SK-MEL-5 (cell line): Measurements from ENCODE around the gene PRR5L. TPM values are rescaled to one million over a fixed set of nuclear protein-coding genes. Genes with fewer than 3 reads are reported as not detected.

Experiments
- DNase-seq: peaks from one replicate; pipeline ENCODE4 v3.0.0-alpha.2; 2016; ENCODE audit warnings: low read depth, low spot score
- in situ Hi-C: cut with HindIII; loops from 2 replicates; pipeline ENCODE4 v1.10.0; 2016; ENCODE audit warnings: low sequenced_read_pairs, high pct_unique_total_duplicates, low pct_unique_long_range_greater_than_20kb
- total RNA-seq: library from RNA; depleted of rRNA; stranded (reverse); fragments of >200 nt; shearing (Covaris generic); gene quantifications from 2 replicates; pipeline ENCODE4 v1.2.3, GENCODE V29; 2014

The PRR5L gene
- total RNA-seq, 1 experiment from 2014 or later = 3.2 TPM

DNA sequence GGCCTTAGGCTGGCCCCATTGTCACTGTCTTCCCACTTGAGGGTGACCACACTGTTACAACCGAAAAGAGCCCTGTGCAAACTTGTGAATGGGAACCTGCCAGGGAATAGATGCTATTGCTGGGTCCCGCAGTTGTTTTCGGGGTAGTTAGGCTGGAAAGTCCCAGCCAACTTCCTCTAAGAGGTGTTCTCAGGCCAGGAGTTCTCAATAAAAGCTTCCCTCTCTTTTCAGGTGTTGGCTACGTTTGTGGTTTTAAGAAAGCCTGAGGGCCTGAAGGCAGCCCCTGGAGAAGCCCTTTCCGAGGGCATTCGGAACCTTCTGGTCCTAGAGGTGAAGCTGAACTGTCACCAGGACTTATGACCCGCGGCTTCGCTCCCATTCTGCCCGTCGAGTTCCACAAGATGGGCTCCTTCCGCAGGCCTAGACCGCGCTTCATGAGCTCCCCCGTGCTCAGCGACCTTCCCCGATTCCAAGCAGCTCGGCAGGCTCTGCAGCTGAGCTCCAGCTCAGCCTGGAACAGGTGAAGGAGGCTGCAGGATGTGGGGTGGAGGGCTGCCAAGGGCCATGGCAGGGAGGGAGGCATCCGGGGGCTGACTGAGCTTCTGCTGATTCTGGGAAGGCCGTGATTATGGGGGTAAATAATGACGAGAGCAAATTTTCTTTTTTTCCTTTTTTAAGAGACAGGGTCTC is 104.8 kb downstream of the PRR5L start:
- no peak for DNase-seq
- in situ Hi-C loops = no loop called here

DNA sequence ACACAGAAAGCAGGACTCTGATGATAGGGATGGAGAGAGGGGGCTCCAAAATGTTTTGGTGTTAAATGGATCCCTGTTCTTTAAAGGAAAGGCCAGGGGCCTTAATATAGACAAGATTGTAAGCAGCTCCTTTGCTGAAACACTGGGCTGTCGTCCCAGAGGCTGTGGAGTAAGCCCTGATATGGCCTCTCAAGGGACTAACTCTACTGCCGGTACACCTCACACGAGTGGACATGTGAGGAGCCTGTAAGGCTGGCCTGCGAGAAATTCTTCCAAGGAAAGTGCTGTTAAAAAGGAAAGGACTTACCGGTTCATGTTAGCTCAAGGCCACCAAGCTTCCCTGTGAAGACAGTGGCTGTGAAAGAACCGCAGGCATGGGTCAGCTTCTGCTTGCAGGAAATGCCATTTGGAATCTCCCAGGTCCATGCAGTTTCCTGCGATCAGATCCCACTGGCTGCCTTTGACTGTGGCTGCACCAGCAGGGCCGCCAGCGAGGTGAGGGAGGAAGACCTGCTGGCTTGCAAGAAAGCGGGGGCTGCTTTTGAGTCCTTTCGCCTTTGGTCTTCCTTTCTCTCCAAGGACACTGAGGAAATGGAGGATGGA is 106.6 kb downstream of the PRR5L start:
- in situ Hi-C loops = no loop called here
- DNase-seq = no peak

DNA sequence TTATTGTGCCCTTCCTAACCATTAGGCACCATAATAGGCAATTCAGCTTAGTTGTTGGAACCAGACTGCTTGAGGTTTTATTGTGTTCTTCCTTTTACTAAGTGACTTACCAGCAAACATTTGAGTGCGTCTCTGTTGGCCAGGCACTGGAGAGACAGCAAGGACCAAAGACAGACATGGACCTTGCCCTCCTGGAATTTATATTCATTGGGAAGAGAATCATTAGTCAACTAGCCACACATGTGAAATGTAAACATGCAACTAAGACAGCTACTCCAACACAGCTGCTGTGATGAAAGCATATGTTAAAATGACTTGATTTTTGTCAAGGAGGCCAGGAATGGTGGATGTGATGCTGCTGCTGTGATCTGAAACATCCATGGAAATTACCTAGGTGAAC is 107.6 kb downstream of the PRR5L start:
- DNase-seq = no peak
- in situ Hi-C loops = no loop called here

GRCh38 chr11:36404831-36405230 is 108.7 kb downstream of the PRR5L start:
- in situ Hi-C loops = no loop called here
- no peak for DNase-seq

DNA sequence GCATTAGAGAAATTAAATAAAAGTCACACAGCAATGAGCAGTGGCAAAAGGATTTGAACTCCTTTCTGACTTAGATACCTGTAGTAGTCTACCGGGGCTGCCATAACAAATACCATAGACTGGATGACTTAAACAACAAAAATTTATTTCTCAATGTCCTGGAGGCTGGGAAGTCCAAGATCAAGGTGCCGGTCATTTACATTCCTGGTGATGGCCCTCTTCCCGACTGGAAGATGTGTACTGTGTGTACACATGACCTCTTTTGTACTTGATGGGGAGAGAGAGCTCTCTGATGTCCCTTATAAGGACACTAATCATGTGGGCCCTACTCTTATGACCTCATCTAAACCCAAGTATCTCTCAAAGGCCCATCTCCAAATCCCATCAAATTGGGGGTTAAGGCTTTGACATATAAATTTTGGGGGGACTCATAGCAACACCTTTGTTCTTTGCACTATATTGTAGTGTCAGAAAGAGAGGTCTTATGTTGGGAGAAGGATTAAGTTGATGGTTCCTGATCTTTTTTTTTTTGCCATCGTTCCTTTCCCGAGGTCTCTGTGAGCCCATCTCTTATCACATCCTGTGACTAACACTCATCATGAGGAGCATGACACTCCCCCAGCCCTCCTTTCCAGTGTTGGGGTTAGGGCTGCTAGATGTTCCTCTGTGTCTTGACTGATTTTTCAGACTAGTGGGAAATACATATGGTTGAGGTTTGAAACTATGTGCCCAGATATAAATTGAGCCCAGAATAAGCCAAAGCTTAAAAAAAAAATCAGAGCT is 109.7 kb downstream of the PRR5L start:
- in situ Hi-C loops = no loop called here
- no peak for DNase-seq

GRCh38 chr11:36407356-36407755 is 111.3 kb downstream of the PRR5L start:
- in situ Hi-C loops = no loop called here
- DNase-seq = no peak

- no peak for DNase-seq
- in situ Hi-C loops = no loop called here
These were observed 112.5 kb downstream of the PRR5L start for GRCh38 chr11:36408498-36409136.

DNA sequence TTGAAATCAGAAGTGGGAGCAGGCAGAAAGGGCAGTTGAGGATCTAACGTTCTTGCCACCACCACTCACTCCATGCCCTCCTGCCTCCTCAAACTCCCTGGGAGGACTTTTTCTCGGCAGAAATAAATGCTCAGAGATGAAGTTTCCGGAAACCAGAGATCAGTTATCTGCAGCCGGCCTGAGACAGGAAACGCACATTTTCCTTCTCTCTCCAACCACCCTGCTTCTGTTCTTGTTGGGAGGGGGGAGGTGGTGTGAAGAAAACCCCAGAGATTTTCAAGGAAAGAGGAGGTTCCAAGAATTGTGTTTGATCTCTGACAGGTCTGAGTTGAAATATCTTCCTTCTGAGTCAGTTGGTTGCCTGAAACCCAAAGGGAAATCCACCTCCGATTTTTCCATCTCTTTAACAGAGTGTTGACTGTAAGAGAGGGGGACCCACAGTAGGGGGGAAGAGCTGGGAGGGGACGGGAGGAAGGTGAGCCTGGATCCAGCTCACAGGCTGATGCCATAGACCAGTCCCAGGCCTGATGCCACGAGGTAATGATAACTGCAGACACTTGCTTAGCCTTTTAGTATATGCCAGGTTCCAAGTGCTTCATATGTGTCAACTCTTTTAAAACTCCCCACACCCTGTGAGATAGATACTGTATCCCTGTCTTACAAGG is 113.2 kb downstream of the PRR5L start:
- no peak for DNase-seq
- in situ Hi-C loops = no loop called here

DNA sequence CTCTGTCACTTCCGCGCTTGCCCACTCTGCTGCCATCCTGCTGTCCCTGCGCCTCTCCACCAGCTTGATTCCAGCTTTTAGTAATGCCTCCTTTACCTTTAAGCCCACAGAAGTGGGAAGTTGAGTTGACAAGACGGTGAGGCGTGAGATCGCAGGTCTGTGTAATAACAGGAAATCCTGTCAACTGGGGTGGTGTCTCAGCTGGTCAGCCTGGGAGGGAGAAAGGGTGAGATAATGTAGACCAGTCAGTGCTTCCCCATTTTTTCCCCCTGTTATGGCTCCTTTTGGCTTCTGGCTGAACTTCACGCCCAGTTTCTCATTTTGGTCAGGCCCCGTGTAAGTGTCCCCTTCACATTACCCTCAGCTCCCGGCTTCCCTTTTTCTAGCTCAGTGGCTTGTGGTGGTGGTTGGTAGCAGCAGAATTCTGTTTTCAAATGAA is 115.1 kb downstream of the PRR5L start:
- no peak for DNase-seq
- in situ Hi-C loops = no loop called here

GRCh38 chr11:36412781-36413383 is 116.8 kb downstream of the PRR5L start:
- in situ Hi-C loops = no loop called here
- no peak for DNase-seq

DNA sequence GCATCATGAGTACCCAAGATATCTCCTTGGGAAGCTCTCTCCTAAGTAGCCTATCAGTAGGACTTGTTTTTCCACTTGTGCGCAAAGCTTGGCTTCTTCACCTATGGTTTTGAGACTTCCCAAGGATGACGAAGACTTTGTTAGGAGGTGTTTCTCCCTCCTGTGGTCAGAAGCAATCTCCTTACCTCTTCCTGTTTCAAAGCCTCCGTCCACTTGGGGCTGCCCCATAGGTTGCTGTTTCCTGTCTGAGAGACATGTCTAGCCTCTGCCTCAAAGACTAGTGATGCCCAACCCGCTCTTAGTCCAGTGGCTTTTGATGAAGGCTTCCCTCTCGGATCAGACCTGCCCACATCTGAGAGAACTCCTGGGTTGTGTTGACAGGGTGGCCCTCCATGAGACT is 121.1 kb downstream of the PRR5L start:
- in situ Hi-C loops = no loop called here
- DNase-seq = no peak

- in situ Hi-C loops = no loop called here
- no peak for DNase-seq
These were observed 123.8 kb downstream of the PRR5L start for GRCh38 chr11:36419791-36420424.

DNA sequence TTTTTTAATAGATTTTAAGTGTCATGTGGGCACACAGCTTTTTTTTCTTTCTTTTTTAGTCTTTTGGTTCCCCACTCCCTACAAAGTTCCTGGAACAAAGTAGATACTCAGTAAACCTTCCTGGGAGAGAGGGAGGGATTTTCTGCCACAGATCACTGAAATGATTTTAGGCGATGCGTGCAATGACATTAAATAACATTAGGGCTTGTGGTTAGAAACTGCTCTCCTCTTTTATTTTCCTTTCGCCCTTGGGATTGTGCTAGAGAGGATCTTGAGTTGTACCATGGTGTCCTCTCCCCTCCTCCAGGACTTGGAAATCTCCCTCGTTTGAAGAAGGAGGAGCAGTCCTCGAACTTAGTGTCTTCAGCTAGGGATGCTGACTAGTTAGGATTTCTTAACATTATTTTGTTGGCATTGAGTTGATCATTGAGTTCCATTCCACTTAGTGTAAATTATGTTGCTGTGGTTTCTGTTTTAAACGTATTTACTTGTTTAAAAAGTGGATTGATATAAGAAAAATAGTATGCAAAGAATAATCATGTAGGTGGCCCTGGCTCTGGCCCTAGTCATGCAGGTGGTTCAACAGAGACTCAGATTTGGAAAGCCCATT is 125.6 kb downstream of the PRR5L start:
- in situ Hi-C loops = no loop called here
- DNase-seq = no peak

DNA sequence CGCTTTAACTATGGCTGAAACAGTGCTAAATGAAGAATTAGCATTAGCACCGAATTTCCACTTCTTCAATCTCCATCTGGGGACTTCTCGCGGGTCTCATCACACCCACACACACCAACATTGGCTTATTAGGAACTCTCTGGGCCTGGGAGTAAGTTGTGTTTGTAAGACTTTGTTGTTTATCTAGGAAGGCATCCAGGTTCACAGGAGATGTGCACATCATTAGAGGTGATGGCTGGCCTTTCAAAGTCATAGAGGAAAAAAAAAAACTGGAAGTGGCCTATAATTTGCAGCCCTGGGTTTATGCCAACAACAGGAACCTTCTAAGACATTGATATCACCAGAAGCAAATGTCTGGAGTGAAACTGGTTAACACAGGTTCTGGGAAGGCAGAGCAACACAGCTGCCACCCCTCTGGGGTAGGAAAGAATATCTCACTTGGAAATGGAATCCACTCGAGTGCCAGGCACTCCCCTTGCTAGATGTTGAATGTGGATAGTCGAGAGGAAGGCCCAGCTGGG is 129.5 kb downstream of the PRR5L start:
- no peak for DNase-seq
- in situ Hi-C loops = no loop called here

- no peak for DNase-seq
- in situ Hi-C loops = no loop called here
These were observed 130.2 kb downstream of the PRR5L start for GRCh38 chr11:36426226-36426848.

DNA sequence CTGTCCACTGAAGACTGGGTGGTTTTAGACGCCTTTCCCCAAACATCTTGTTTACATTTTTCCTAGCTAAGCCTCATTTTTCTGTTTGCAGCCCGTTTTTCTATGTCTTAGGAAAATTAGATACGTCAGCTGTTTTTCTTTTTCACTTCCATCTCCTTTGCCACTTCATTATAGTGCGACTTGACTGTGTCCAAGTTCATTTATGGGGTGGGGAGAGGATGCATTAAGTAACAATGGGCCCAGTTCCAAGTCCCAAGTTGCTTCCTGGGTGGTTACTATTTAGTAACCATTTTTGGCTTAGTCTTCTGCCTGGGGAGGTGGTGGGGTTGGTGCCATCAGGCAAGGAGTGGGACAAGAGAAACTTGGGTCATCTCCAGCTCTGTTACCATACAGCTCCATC is 131.0 kb downstream of the PRR5L start:
- DNase-seq = no peak
- in situ Hi-C loops = no loop called here
